ENCODE results near the gene NUMBL.

Gene NUMBL

DNA sequence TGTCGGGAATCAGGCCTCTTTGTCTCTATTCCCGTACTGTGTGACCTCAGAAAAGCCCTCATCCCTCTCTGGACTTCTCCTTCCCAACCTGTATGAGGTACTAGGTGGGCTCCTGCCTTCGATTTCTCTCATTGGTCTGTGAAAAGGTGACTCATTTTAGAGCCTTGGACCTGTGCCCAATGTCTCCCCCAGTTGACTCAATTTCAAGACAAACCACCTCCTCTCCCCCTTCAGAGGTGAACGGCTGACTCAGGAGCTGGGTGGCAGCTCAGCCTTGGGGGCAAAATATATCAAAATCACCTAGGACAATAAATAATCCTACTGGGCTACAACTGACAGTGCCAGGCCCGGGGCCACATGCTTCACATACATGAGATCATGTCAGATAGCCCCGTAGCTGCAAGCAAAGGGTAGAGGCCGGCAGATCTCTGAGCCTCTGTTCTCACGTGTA lies 25.6 kb upstream of the NUMBL start:
- no peak for FAIRE-seq

DNA sequence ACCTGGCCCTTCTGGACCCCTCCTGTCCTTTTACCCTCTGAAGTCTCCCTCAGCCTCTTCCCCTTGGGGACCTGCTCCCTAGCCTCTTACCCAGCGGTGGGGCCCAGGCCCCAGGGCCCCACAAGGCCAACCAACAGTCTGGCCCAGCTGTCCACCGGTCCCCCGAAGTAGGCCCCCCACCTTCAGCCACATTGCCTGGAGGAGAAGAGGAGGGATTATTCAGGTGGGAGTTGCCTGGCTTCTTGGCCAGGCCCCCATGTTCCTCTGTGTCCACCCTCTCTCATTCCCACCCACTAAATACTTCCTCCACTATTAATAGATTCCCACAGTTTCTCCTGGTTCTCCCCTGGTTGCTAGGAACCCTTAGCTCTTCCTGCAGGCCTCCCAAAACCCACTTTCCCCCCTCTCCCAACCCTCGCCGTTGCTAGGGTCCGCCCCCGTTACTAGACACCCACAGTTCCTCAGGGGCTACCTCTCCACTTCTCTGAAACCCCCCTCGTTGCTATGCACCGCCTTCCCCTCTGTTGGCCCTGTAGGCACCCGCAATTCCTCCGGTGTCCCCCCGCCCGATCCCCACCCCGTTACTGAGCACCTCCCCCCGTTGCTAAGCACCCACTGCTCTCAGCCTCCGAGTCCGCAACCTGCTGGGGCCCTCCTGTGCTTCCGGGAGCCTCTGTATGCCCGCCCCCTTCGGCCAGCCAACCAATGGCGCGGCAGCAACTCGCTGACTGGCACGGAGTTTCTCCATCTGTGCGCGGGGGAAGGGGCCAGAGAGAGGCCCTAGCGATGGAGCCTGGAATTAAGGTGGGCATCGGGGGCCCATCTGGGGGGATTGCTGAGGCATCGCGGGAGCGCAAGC lies 24.2 kb upstream of the NUMBL start:
- no peak for FAIRE-seq

DNA sequence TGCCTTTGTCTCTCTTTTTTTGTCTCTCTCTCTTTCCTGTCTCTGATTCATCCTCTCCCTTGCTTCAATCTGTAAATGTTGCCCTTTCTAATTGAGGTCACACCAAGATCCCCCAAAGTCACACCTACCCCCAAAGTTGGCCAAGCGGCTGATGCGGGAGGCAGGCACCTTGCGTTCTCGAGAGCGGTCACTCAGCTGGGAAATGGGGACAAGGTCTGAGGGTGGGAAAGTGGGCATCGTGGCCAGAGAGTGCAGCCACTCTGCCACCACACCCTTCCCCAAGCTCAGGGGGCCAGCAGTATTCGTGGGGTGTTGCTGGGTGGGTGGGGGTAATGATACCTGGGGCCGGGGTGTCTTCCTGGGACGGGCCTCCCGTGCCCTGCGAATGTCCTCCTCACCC lies 23.5 kb upstream of the NUMBL start:
- FAIRE-seq: no peak

DNA sequence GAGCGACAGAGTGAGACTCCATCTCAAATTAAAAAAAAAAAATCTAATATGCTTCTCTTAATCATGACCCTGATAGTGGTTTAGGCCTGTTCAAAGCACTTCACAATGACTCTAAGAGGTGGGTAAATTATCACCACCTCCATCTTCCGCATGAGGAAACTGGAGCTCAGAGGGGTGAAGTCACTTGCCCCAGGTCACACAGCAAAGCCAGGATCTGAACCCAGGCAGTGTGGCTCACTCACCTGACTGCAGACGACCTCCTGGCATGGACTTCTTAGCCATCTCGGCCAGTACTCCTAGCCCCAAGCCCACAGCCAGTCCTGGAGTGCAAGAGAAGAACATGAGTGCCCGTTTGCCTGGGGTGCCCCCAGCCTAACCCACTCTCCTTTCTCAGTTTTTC lies 19.4 kb upstream of the NUMBL start:
- FAIRE-seq: no peak

DNA sequence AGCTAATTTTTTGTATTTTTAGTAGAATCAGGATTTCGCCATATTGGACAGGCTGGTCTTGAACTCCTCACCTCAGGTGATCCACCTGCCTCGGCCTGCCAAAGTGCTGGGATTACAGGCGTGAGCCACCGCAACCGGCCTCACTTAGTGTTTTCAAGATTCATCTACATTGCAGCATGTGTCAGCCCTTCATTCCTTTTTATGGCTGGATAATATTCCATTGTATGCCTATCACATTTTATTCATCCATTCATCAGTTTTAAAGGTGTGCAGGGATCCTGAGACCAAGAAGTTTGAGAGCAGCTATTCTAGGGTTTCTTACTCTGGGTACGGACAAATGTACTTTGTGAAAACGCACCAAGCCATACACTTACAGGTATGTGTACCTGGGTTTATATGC lies 17.2 kb upstream of the NUMBL start:
- no peak for FAIRE-seq

DNA sequence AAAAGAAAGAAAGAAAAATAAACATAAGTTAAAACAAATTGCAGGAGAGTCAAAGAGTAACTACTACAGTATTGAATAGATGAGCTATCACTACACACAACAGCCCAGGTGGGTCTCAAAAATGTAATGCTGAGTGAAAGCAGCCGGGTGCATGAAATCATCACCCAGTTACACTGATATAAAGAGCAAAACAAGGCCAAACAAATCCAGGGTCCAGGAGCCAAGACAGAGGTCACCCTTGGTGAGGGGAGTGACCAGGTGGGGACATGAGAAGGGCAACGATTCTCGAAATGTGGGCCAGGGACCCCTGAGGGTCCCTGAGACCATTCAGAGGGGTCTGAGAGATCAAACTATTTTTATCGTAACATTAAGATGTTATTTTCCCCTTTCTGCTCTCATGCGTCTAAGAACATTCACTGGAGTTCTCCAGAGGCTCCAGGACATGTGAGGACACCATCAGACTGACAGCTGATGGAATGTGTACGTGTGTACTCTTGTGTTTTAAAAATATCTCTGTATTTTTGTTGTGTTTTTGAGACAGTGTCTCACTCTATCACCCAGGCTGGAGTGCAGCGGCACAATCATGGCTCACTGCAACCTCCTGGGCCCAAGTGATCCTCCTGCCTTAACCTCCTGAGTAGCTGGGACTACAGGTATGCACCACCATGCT lies 15.6 kb upstream of the NUMBL start:
- no peak for FAIRE-seq

DNA sequence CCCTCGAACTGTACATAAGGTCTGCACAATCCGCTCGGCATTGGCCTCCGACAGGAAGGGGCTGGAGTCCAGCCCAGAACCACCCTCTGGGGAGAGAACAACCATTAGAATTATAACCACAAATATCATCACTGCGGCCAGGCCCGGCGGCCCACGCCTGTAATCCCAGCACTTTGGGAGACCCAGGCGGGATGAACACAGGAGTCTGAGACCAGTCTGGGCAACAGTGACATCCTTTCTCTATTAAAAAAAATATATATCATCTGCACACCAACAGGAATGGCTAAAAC lies 14.9 kb upstream of the NUMBL start:
- FAIRE-seq: no peak

DNA sequence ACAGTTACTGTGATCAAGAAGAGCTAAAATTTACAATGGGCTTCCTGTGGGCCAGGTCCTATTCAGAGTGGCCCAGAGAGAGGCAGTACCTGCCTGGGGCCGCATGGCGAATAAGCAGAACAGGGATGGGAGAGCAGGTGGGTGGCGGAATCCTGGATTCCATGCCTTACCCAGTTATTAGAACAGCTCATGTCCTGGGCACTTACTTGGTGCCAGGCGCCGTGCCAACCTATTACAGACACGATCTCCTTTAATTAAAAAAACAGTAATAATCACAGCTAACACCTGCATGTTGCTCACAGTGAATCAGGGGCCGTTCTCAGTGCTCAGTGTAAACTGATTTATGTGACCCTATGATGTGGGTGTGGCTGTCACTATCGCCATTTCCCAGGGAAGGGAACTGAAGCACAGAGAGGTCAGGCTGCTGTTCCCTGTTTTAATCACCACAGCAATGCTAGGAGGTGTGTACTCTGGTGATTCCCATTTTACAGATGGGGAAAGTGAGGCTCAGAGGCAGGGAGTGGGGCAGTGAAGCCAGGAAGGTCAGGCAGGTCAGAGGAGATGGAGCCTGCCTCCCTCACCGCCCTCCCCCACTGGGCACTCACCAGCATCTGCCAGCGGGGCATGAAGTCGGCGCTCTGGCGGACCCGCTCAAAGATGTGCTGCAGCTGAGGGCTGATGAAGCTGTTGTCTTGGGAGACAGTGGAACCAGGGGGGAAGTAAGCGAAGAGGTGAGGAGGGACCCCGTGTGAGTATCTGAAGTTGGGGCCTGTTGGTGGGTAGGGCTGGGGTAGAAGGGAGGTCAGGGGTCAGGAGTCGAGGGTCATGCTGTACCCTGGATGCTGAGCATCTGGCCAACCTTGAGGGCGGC lies 14.3 kb upstream of the NUMBL start:
- no peak for FAIRE-seq

DNA sequence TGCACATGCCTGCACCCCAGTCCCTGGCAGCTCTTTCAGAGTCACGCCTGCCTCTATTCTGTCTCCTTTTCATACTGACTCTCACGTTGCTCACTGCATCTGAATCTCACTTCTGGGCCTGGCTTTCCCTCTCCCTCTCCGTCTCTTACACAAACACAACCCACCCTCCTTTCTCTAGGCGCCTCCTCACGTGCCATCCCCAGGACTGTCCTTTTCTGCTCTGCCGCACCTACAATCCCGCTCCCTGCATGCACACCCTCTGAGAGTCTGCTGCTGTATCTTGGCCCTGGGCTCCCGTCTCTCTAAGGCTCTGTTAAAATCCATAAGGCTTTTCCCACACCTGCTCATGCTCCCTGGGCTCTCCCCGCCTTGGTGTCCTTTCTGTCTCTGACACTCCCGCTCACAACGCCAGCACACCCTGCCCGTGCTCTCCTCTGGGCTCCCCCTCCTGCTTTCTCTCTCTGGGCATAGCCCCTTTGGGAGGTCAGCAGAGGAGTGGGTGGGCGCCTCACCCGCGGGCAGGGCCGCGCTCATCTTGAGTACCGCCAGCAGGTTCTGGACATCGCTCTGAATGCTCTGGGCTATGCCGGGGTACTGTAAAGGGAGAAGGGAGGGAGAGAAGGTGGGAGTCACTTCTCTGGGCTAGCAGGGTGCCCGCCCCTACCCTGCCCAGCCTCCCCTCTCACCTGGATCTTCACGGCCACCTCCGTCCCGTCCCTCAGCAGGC lies 12.7 kb upstream of the NUMBL start:
- FAIRE-seq: no peak

DNA sequence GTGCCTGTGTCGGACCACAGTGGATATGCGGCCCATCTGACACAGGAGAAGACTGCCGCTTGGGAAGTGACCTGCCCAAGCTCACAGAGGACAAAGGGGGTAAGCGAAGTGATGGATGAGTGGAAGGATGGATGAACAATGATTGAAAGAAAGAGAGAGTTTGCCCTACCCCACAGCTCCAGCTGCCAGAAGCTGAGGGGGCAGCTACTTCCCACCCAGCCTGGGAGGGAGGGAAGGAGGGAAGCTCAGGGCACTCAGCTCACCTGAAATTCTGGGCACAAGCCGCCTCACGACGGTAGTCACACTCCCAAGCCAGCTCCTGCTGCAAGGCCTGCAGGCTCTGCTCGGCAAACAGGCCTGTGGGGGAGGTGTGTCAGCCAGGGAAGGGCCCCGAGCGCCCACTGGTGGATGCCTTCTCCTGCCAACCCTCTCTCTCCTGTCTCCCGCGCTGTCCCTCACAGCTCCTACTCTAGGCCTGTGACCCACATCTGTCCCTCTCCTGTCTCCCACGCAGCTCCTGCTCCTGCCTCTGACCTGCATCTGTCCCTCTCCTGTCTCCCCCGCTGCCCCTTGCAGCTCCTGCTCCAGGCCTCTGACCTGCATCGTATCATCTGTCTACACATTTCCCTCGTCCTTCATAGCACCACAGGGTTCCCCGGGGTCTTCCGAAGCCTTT lies 12.0 kb upstream of the NUMBL start:
- no peak for FAIRE-seq

DNA sequence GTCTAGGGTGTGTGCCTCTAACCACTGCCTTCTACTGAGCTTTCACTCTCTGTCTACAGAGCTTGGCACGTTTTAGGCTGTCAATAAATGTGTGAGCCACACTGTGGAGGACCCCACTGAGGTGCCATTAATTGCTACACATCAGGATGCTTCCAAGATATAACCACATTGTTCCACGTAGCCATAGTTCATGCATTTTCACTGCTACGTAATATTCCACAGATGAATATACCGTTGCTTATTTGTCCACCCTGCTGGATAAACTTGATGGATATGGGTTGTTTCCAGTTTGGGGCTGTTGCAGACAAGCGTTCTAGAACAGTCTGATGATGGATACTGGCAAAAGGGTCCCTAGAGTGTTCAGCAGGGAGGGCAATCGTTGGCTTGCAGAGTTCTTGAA lies 11.3 kb upstream of the NUMBL start:
- FAIRE-seq: no peak

DNA sequence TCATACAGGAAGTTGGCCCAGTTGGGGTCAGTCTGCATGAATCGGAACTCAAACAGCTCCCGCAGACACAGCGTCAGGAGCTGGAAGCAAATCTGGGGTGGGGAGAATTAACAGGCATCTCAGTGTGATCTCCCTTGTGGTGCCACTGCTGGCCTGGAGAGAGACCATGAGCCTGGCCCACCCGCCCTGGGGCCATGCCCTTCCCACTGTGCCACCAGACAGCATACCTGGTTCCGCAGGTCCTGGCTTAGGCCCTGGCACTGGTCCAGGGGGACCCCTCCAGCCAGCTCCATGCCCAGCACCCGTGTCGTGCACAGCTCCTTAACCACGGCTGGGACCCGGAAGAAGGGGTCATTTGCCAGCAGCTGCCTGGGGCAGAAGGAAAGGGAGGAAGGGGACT lies 9.6 kb upstream of the NUMBL start:
- no peak for FAIRE-seq

DNA sequence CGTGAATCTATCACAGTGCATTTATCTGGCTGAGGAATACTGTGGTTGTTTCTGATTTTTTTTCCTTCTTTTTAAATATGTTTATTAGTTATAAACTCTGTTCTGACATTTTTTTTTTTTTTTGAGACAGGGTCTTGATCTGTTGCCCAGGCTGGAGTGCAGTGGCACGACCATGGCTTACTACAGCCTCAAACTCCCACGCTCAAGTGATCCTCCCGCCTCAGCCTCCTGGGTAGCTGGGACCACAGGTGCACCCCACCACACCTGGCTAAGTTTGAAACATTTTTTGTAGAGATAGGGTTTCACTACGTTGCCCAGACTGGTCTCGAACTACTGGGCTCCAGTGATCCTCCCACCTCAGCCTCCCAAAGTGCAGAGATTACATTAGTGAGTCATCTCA lies 6.6 kb upstream of the NUMBL start:
- FAIRE-seq: no peak

DNA sequence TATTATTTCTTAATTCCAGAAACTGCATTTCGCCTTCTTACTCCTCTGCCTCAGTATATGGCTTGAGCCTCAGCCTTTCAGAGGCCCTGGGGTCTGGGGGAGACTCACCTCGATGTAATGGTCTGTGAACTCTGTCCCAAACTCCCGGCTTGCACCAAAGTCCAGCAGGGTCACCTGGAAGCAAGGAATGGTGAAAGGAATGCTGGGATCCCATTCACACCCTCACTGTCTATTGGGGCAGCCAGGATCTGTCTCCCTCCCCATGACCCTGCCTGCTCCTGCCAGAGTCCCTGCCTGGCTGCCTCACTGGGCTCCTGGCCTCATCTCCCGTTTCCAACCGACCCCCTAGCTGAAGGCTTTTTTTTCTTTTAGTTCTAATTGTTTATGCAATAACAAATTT lies 5.4 kb upstream of the NUMBL start:
- FAIRE-seq: no peak

DNA sequence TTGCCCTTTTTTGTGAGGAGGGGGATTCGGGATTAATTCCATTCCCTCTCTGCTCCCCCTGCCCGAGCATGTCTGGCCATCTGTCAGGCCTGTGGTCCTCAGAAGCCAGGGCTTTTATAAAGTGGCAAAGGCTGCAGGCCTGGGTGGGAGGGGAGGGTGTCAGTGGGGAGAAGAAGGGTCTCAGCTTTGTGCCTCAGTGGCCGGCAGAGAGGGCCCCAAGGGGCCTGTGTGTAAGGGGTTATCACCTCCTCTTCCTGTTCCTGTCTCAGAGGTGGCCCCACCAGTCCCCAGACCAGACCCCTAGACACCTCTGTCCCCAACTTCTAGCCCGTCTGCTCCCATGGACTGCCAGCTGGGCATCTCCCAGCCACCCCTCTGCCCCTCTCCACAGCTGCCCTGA lies 3.4 kb upstream of the NUMBL start:
- FAIRE-seq: no peak

DNA sequence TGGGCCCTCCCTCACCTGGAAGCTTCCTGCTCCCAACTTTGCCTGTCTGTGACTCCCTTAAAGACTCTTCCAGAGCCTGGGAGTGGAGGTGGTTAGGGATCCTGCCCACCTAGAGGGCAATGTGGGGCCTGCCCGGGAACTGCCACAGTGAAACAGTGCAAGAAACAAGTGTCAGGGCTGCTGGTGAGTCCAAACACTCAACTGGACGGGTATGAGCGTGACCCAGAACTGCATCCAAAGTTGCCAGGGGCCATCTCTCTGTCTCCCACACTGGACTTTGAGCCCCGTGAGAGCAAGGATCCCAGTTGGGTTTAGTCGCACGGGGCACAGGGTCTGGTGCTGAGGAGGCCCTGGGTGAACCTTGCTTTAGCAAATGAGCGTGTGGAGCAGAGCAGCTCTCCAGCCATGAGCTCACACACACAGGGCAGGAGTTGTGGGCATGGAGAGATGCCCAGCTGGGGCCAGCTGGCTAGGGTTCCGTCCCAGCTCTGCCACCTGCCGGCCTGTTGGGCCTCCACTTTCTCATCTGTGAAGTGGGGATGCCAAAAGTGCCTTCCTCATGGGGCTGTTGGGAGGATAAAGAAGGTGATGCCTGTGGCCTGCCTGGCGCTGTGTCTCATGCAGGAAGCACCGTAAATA lies 2.8 kb upstream of the NUMBL start:
- FAIRE-seq: no peak

DNA sequence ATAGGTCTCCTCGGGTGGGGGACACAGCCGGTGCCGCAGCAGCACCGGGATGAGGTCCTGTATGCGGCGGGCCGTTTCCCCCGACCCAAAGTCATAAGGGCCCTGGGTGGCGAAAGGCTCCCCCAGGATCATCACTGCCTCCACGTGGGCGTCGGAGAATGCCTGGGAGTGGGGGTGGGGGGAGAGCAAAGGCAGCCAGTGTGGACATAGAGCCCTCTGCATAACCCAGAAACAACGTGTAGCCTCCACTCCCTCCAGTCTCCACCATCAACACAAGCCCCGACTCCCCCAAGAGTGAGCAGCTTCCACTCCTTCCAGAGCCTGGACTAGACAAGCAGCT lies 1.7 kb upstream of the NUMBL start:
- FAIRE-seq: no peak

DNA sequence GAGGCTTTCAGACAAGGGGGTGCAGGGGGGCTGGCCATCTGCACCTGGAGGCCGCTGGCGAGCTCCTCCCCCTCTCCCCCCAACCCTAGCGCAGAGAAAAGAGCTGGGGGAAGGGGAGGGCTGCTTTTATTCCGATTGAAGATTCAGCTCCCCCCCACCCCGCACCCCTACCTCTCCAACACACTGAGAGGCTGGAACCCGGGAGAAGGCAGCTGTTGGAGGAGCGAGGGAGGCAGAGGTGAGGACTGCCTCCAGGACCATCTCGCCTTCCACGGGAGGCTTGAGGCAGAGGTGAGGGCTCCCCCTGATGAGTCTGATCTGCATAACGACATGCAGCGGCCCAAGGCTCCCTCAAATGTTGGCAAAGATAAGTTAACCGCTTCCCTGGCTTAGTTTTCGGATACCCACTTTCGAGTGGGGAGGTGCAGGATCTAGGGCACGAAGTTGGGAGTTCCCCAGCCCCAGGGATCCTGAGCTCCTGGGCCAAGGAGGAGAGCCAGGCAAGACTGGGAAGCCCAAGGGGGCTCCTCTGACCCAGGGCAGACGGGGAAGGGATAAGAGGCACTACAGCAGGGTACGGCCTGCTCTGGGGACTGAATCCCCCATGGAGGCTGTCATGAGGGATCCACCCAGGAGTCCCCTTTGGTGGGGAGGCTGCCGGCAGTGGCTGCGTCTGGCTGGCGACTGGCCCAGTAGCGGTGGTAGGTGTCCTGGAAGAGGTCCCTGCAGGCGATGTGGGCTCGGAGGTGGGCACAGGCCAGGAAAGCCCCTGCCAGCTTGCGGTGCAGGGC lies 1.2 kb upstream of the NUMBL start:
- no peak for FAIRE-seq

DNA sequence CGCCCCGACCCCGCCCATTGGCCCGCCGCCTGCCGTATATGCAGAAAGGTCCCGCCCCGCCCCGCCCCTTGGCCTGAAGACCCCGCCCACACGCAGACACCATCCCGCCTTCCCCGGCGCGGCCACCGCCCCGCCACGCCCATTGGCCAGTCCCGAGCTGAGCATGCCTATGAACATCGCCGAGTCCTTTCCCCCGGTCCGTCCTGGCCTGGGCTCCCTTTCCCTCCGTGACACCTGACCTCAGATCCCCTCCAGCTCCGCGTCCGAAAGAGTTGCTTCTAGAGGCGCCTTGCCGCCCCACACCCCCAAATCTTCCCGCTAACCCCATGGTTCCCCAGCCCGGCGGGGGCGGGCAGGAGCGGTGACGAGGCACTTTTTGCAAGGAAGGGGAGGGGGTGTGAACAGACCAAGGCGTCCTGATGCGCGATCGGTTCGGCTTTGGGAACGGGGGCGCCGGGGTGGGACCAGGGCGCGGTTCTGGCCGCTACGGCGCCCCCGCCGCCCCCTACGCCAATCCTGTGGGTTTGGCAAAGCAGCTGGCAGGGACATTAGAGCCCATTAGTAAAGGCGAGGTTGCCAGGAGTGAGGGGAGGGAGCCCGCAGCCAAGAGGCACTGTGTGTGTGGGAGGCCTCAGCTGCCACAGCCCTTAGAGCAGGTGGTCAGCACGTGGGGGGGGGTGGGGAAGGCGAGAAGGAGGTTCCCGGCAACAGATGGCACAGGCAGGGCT lies 406 bp upstream of the NUMBL start:
- no peak for FAIRE-seq

DNA sequence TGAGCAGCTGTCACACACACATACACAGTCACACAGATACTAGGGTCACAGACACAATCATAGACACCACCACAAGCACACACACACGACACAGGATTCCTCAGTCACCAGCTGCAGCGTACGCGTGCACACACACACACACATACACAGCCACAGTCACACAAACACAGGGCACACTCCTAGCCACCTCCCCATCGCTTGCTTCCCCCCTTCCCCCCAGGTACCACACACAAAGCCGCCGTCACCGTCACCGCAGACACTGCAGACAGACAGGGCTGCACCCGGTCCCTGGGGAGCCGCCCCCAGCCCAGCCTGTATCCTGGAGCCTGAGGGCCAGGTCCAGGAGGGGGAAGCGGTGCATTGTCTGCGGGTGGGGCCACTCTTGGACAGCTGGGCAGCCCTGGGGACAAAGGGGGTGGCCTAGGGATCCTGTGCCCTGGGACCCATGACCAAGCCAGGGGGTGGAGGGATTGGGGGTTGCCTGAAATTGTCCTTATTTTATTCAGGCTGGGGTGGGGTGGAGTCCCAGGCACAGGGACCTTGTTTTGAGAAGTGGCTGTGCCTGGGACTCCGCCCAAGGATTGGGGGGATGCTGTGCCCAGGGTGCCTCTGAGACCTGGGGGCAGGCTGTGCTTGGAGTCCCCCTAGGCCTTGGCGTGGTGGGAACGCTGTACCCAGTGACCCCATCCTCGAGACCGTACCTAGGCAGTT lies 957 bp downstream of the NUMBL start:
- FAIRE-seq: no peak
